HepG2 (cell line): ENCODE results near the gene TSPAN17. TPM values are rescaled to one million over a fixed set of nuclear protein-coding genes. Genes with fewer than 3 reads are reported as not detected.

Experiments used
- ATF1 ChIP-seq: IDR thresholded peaks from 2 replicates; pipeline ENCODE4 v1.6.1; 2016; ENCODE audit warnings: mild to moderate bottlenecking, control low read depth
- BORCS8-MEF2B ChIP-seq: sonication (generic); formaldehyde crosslinking; IDR thresholded peaks from 2 replicates; pipeline ENCODE4 v1.8.0; 2022; ENCODE audit warnings: mild to moderate bottlenecking, missing genetic modification reagents
- CC2D1A ChIP-seq: sonication (generic); formaldehyde crosslinking; IDR thresholded peaks from 2 replicates; pipeline ENCODE4 v1.8.1; 2023; ENCODE audit warnings: mild to moderate bottlenecking, missing genetic modification reagents
- CHD4 ChIP-seq: fragments of 200-600 bp; sonication (generic); IDR thresholded peaks from 2 replicates; pipeline ENCODE4 v1.7.0; 2017; ENCODE audit warnings: mild to moderate bottlenecking, low read length, borderline replicate concordance
- HNRNPUL1 ChIP-seq: fragments of 200-400 bp; formaldehyde crosslinking; IDR thresholded peaks from 2 replicates; pipeline ENCODE4 v1.6.1; 2017; ENCODE audit warnings: low read depth, mild to moderate bottlenecking, low read length, moderate library complexity
- KDM5B ChIP-seq: sonication (generic); formaldehyde crosslinking; IDR thresholded peaks from 2 replicates; pipeline ENCODE4 v1.4.0; 2020; ENCODE audit warnings: missing genetic modification reagents, mild to moderate bottlenecking, borderline replicate concordance
- KLF11 ChIP-seq: IDR thresholded peaks from 2 replicates; pipeline ENCODE4 v1.6.1; 2016; ENCODE audit warnings: missing compliant biosample characterization
- KMT2A ChIP-seq: sonication (generic); formaldehyde crosslinking; IDR thresholded peaks from 2 replicates; pipeline ENCODE4 v1.4.0; 2020; ENCODE audit warnings: missing genetic modification reagents
- MED1 ChIP-seq: sonication (generic); formaldehyde crosslinking; IDR thresholded peaks from 2 replicates; pipeline ENCODE4 v1.4.0; 2020; ENCODE audit warnings: missing genetic modification reagents
- NFE2 ChIP-seq: sonication (generic); formaldehyde crosslinking; IDR thresholded peaks from 2 replicates; pipeline ENCODE4 v1.4.0; 2020; ENCODE audit warnings: missing genetic modification reagents
- PCBP1 ChIP-seq: fragments of 200-400 bp; formaldehyde crosslinking; IDR thresholded peaks from 2 replicates; pipeline ENCODE4 v1.6.1; 2017; ENCODE audit warnings: mild to moderate bottlenecking, low read depth, low read length, borderline replicate concordance
- RXRA ChIP-seq: sonication (generic); formaldehyde crosslinking; IDR thresholded peaks from 2 replicates; pipeline ENCODE4 v1.5.1; 2020; ENCODE audit warnings: missing genetic modification reagents
- SMC3 ChIP-seq: IDR thresholded peaks from 2 replicates; pipeline ENCODE4 v1.6.1; 2011; ENCODE audit warnings: low read length, improper control_type of control experiment
- SNAPC5 ChIP-seq: sonication (generic); formaldehyde crosslinking; IDR thresholded peaks from 2 replicates; pipeline ENCODE4 v1.8.1; 2023; ENCODE audit warnings: mild to moderate bottlenecking, missing genetic modification reagents, borderline replicate concordance
- ZBTB34 ChIP-seq: sonication (generic); formaldehyde crosslinking; IDR thresholded peaks from 2 replicates; pipeline ENCODE4 v1.8.0; 2022; ENCODE audit warnings: mild to moderate bottlenecking, missing genetic modification reagents
- ZMAT5 ChIP-seq: sonication (generic); formaldehyde crosslinking; IDR thresholded peaks from 2 replicates; pipeline ENCODE4 v1.5.0; 2020; ENCODE audit warnings: mild to moderate bottlenecking, low read depth, missing genetic modification reagents, borderline replicate concordance
- ZNF263 ChIP-seq: sonication (generic); formaldehyde crosslinking; IDR thresholded peaks from 2 replicates; pipeline ENCODE4 v1.4.0; 2020; ENCODE audit warnings: missing genetic modification reagents
- ZNF556 ChIP-seq: sonication (generic); formaldehyde crosslinking; IDR thresholded peaks from 2 replicates; pipeline ENCODE4 v1.4.0; 2020; ENCODE audit warnings: mild to moderate bottlenecking, missing genetic modification reagents, borderline replicate concordance
- ZNF616 ChIP-seq: sonication (generic); formaldehyde crosslinking; IDR thresholded peaks from 2 replicates; pipeline ENCODE4 v1.5.0; 2020; ENCODE audit warnings: low read depth, mild to moderate bottlenecking, missing genetic modification reagents
- ZNF891 ChIP-seq: sonication (generic); formaldehyde crosslinking; IDR thresholded peaks from 2 replicates; pipeline ENCODE4 v1.5.0; 2020; ENCODE audit warnings: mild to moderate bottlenecking, missing genetic modification reagents
- polyA plus RNA-seq, 8 experiments: library from polyadenylated mRNA; depleted of rRNA in 3 of 8; stranded (reverse) in 7 of 8; unstranded in 1 of 8; fragments of >200 nt; fragmentation: Illumina TruSeq in 4 of 8; extraction: Trizol in 4 of 8; gene quantifications; 2 replicates each; pipeline versions ENCODE4 v1.2.1 to v1.2.3, GENCODE V29; 2011 to 2016; ENCODE audit warnings: low read depth in 4 of 8, missing spikeins in 1 of 8, mixed read lengths in 1 of 8; ENCODE audit not compliant: insufficient read depth in 1 of 8
- total RNA-seq, 5 experiments: library from RNA; depleted of rRNA; stranded (reverse); fragments of >200 nt; fragmentation: Illumina TruSeq; extraction: Trizol; gene quantifications; 2 replicates each; pipeline ENCODE4 v1.2.3, GENCODE V29; 2016; ENCODE audit warnings: low read depth in 1 of 5
- TF ChIP-seq, protein P1 (sequence below): IDR thresholded peaks from 2 replicates; pipeline ENCODE4 v1.6.1; 2018; ENCODE audit warnings: missing genetic modification reagents, mild to moderate bottlenecking, missing compliant biosample characterization
- TF ChIP-seq, protein P2 (sequence below): sonication (generic); formaldehyde crosslinking; IDR thresholded peaks from 2 replicates; pipeline ENCODE4 v1.8.0; 2022; ENCODE audit warnings: mild to moderate bottlenecking, missing genetic modification reagents; ENCODE audit not compliant: insufficient replicate concordance
- TF ChIP-seq, protein P3 (sequence below): sonication (generic); formaldehyde crosslinking; IDR thresholded peaks from 2 replicates; pipeline ENCODE4 v1.4.0; 2020; ENCODE audit warnings: mild to moderate bottlenecking, missing genetic modification reagents

TSPAN17 gene
- total and polyA plus RNA-seq, 2 of the 13 experiments (the other 11 are each of a cell fraction or from before 2014, with no cell fraction given): 11.5 to 15.0 TPM

DNA sequence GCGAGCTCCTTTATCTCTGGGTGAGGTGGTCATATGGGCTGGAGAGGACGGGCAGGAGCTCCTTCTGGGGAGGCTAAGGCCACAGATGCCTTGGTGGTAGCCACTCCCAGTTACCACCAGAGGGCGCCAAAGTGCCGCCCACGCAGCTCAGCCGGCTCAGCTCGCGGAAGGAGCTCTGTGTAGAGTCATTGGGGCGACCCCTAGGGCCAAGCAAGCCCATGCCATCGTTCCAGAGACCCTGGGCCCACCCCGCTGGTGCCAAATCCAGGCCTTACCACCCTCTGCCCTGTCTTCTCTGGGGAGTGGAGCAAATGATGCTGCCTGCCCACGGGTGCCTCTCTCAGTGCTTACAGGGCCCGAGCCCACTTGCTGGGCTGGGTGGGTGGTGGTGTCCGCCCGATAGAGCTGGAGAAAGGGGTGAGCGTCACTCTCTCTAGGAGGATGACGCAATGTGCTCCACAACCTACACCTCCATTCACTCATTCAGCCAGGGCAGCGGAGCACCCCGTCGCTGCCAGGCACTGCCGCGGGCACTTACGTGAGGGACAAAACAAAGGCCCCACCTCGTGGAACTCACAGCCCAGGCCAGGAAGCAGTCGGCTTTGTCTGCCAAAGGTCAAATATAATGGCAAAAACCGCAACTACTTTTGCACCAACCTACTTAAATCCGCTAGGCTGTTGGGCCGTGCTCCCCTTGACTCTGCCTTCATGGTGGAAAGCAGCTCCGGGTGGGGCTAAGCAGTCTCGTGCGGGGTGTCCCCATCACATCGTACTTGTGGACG is 13.8 kb downstream of the TSPAN17 start (continued):
- TF ChIP-seq ZNF891 (CRISPR knock-in tag): no peak
- no peak for TF ChIP-seq NFE2 (CRISPR knock-in tag)
- TF ChIP-seq ZNF263: 0 out of 2 replicates have a peak, but pooled peaks have one; percentile 21
- no peak; the same call in 1 of the 2 replicates for TF ChIP-seq KDM5B
- TF ChIP-seq ZBTB34 (CRISPR knock-in tag): no peak
- no peak for TF ChIP-seq ZMAT5 (CRISPR knock-in tag)
- TF ChIP-seq, protein P1, sequence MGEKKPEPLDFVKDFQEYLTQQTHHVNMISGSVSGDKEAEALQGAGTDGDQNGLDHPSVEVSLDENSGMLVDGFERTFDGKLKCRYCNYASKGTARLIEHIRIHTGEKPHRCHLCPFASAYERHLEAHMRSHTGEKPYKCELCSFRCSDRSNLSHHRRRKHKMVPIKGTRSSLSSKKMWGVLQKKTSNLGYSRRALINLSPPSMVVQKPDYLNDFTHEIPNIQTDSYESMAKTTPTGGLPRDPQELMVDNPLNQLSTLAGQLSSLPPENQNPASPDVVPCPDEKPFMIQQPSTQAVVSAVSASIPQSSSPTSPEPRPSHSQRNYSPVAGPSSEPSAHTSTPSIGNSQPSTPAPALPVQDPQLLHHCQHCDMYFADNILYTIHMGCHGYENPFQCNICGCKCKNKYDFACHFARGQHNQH (CRISPR knock-in tag): 0 out of 2 replicates have a peak, but pooled peaks have one; percentile 44
- no peak for TF ChIP-seq KLF11 (CRISPR knock-in tag)
- TF ChIP-seq BORCS8-MEF2B (CRISPR knock-in tag): 0 out of 2 replicates have a peak, but pooled peaks have one; percentile 70
- TF ChIP-seq, protein P2, sequence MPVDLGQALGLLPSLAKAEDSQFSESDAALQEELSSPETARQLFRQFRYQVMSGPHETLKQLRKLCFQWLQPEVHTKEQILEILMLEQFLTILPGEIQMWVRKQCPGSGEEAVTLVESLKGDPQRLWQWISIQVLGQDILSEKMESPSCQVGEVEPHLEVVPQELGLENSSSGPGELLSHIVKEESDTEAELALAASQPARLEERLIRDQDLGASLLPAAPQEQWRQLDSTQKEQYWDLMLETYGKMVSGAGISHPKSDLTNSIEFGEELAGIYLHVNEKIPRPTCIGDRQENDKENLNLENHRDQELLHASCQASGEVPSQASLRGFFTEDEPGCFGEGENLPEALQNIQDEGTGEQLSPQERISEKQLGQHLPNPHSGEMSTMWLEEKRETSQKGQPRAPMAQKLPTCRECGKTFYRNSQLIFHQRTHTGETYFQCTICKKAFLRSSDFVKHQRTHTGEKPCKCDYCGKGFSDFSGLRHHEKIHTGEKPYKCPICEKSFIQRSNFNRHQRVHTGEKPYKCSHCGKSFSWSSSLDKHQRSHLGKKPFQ (CRISPR knock-in tag): no peak
- TF ChIP-seq KMT2A: 0 out of 2 replicates have a peak, but pooled peaks have one; percentile 29
- TF ChIP-seq PCBP1: no peak
- no peak for TF ChIP-seq CC2D1A
- no peak for TF ChIP-seq ZNF616 (CRISPR knock-in tag)
- TF ChIP-seq ATF1 (CRISPR knock-in tag): no peak
- no peak for TF ChIP-seq MED1 (CRISPR knock-in tag)
- TF ChIP-seq ZNF556 (CRISPR knock-in tag): peak; percentile 55; the same call in 1 of the 2 replicates
- TF ChIP-seq RXRA (CRISPR knock-in tag): peak; percentile 28; the same call in 1 of the 2 replicates
- no peak for TF ChIP-seq SNAPC5 (CRISPR knock-in tag)
- TF ChIP-seq SMC3: peak; percentile 38; the same call in 1 of the 2 replicates
- TF ChIP-seq CHD4: no peak
- TF ChIP-seq HNRNPUL1: no peak
- TF ChIP-seq, protein P3, sequence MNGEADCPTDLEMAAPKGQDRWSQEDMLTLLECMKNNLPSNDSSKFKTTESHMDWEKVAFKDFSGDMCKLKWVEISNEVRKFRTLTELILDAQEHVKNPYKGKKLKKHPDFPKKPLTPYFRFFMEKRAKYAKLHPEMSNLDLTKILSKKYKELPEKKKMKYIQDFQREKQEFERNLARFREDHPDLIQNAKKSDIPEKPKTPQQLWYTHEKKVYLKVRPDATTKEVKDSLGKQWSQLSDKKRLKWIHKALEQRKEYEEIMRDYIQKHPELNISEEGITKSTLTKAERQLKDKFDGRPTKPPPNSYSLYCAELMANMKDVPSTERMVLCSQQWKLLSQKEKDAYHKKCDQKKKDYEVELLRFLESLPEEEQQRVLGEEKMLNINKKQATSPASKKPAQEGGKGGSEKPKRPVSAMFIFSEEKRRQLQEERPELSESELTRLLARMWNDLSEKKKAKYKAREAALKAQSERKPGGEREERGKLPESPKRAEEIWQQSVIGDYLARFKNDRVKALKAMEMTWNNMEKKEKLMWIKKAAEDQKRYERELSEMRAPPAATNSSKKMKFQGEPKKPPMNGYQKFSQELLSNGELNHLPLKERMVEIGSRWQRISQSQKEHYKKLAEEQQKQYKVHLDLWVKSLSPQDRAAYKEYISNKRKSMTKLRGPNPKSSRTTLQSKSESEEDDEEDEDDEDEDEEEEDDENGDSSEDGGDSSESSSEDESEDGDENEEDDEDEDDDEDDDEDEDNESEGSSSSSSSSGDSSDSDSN (CRISPR knock-in tag): peak; percentile 46; the same call in 1 of the 2 replicates
